Transverse colon (tissue), 4 donors: ENCODE data around the gene IQGAP1.

ENCODE experiments used
- EP300 ChIP-seq: sonication (generic); formaldehyde crosslinking; IDR thresholded peaks from one replicate; pipeline ENCODE4 v1.6.1; 2017; ENCODE audit warnings: antibody characterized with exemption, low read depth
- POLR2AphosphoS5 ChIP-seq, 3 donors: sonication (generic); formaldehyde crosslinking; IDR thresholded peaks; one replicate each; pipeline ENCODE4 v1.6.1; 2016; ENCODE audit warnings: antibody characterized with exemption in 3 of 3
- TF ChIP-seq, protein P1 (sequence below), 5 experiments: fragments of 200-600 bp in 3 of 5; fragments of 450-650 bp in 2 of 5; sonication (generic) in 3 of 5; IDR thresholded peaks; 1 replicate in 2 of 5; 2 replicates in 3 of 5; pipeline ENCODE4 v1.5.1; 2016 to 2017; ENCODE audit warnings: antibody characterized with exemption in 5 of 5, inconsistent platforms in 3 of 5, mild to moderate bottlenecking in 2 of 5, moderate library complexity in 1 of 5

DNA sequence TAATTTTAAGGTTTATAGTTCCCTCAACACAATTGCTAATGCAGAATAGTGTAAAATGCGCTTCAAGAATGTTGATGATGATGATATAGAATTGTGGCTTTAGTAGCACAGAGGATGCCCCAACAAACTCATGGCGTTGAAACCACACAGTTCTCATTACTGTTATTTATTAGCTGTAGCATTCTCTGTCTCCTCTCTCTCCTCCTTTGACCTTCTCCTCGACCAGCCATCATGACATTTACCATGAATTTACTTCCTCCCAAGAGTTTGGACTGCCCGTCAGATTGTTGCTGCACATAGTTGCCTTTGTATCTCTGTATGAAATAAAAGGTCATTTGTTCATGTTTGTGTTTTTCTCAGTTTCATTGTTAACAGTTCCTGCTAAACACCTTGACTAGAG, 113.9 kb downstream of the IQGAP1 start:
- TF ChIP-seq EP300, result no peak
- TF ChIP-seq, protein P1, sequence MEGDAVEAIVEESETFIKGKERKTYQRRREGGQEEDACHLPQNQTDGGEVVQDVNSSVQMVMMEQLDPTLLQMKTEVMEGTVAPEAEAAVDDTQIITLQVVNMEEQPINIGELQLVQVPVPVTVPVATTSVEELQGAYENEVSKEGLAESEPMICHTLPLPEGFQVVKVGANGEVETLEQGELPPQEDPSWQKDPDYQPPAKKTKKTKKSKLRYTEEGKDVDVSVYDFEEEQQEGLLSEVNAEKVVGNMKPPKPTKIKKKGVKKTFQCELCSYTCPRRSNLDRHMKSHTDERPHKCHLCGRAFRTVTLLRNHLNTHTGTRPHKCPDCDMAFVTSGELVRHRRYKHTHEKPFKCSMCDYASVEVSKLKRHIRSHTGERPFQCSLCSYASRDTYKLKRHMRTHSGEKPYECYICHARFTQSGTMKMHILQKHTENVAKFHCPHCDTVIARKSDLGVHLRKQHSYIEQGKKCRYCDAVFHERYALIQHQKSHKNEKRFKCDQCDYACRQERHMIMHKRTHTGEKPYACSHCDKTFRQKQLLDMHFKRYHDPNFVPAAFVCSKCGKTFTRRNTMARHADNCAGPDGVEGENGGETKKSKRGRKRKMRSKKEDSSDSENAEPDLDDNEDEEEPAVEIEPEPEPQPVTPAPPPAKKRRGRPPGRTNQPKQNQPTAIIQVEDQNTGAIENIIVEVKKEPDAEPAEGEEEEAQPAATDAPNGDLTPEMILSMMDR (IDR thresholded peaks at IDR 0.05), result no peak
- TF ChIP-seq POLR2AphosphoS5 (IDR thresholded peaks at IDR 0.05), result no peak
